ENCODE results near the gene HMG20A.

DNA sequence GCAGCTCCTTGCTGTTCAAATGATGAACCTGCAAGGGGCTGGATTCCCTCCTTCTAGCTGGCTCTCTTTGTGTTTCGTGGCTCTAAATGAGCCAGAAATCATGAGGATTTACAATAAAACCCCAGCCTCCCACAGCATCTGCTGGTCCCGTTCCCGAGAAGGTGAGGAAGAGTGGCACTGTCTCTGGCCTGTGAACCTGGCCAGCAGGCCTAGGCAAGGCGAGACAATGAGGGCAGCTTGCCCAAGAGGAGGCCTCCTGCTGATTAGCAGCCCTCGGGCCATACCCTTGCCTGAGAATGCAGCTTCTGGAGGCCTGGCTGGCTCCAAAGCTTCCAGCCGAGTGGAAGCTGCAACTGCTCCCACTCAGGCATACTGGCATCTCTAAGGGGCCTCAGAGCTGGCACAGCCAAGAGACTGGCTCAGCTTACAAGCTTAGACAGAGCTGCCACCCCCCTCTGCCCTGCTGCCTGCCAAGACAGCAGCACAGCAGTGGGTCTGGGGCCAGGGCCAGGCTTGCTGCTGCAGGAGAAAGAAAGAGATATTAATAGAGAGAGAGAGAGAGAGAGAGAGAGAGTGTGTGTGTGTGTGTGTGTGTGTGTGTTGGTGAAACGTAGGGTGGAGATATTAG is 76.5 kb downstream of the HMG20A start:
- TF ChIP-seq GATA2 (IDR thresholded peaks at IDR 0.05; ENCODE audit: low read depth, low read length) (no peak; the same call in 1 of the 2 replicates), GATA3 (IDR thresholded peaks at IDR 0.05; ENCODE audit: low read depth, low read length) (no peak)

Measured in SH-SY5Y (cell line).